ENCODE results near the gene FOXM1. TPM values are rescaled to one million over a fixed set of nuclear protein-coding genes. Genes with fewer than 3 reads are reported as not detected.
A peak's percentile ranks its signal among the peaks of the same experiment; 100 is the strongest.

FOXM1 gene
- total and polyA plus RNA-seq, 10 of the 15 experiments (the other 5 are each of a cell fraction or from before 2014, with no cell fraction given) = 15.1 to 63.2 (median 34.2) TPM

DNA sequence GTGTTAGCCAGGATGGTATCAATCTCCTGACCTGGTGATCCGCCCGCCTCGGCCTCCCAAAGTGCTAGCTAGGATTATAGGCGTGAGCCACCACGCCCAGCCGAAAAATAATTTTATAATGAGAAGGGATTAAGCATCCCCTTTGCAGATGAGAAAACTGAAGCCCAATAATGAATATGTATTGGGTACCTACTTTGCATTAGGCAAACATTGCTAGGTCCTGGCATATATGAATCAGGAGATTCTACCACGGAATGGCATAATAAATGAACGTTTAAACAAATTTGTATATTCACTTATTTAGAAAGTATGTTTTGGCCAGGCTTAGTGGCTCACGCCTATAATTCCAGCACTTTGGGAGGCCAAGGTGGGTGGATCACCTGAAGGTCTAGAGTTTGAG is 46.1 kb upstream of the FOXM1 start (continued):
- TF ChIP-seq, protein P1, sequence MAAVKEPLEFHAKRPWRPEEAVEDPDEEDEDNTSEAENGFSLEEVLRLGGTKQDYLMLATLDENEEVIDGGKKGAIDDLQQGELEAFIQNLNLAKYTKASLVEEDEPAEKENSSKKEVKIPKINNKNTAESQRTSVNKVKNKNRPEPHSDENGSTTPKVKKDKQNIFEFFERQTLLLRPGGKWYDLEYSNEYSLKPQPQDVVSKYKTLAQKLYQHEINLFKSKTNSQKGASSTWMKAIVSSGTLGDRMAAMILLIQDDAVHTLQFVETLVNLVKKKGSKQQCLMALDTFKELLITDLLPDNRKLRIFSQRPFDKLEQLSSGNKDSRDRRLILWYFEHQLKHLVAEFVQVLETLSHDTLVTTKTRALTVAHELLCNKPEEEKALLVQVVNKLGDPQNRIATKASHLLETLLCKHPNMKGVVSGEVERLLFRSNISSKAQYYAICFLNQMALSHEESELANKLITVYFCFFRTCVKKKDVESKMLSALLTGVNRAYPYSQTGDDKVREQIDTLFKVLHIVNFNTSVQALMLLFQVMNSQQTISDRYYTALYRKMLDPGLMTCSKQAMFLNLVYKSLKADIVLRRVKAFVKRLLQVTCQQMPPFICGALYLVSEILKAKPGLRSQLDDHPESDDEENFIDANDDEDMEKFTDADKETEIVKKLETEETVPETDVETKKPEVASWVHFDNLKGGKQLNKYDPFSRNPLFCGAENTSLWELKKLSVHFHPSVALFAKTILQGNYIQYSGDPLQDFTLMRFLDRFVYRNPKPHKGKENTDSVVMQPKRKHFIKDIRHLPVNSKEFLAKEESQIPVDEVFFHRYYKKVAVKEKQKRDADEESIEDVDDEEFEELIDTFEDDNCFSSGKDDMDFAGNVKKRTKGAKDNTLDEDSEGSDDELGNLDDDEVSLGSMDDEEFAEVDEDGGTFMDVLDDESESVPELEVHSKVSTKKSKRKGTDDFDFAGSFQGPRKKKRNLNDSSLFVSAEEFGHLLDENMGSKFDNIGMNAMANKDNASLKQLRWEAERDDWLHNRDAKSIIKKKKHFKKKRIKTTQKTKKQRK (IDR thresholded peaks at IDR 0.05; ENCODE audit: low read depth, low read length) = no peak
- TF ChIP-seq RUNX3 (IDR thresholded peaks at IDR 0.05; ENCODE audit: low read length) (no peak), SREBF1 (IDR thresholded peaks at IDR 0.05; ENCODE audit: low read length) (no peak)
- TF ChIP-seq, protein P2, sequence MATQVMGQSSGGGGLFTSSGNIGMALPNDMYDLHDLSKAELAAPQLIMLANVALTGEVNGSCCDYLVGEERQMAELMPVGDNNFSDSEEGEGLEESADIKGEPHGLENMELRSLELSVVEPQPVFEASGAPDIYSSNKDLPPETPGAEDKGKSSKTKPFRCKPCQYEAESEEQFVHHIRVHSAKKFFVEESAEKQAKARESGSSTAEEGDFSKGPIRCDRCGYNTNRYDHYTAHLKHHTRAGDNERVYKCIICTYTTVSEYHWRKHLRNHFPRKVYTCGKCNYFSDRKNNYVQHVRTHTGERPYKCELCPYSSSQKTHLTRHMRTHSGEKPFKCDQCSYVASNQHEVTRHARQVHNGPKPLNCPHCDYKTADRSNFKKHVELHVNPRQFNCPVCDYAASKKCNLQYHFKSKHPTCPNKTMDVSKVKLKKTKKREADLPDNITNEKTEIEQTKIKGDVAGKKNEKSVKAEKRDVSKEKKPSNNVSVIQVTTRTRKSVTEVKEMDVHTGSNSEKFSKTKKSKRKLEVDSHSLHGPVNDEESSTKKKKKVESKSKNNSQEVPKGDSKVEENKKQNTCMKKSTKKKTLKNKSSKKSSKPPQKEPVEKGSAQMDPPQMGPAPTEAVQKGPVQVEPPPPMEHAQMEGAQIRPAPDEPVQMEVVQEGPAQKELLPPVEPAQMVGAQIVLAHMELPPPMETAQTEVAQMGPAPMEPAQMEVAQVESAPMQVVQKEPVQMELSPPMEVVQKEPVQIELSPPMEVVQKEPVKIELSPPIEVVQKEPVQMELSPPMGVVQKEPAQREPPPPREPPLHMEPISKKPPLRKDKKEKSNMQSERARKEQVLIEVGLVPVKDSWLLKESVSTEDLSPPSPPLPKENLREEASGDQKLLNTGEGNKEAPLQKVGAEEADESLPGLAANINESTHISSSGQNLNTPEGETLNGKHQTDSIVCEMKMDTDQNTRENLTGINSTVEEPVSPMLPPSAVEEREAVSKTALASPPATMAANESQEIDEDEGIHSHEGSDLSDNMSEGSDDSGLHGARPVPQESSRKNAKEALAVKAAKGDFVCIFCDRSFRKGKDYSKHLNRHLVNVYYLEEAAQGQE (IDR thresholded peaks at IDR 0.05; ENCODE audit: low read depth, low read length) = no peak

DNA sequence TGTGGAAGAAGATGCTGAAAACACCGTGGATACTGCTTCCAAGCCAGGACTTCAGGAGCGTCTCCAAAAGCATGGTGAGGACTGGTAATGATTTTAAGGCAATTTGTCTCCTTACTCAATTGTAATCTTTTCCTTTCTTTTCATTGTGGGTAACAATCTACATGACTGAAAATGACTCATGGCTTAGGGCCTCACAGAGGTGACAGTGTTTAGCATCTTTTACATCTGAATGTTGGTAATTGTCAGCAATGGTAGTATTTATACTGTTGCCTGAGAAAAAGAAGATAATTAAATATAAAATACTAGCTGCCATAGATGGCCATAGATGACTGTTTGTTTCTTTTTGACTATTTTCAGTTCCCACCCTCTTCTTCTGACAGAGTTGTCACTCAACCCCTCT is 45.4 kb upstream of the FOXM1 start:
- H3K4me1 ChIP-seq (ENCODE audit: control insufficient read depth, insufficient read depth, low read length) = no peaks in the 10 kb centered on the region
- H4K20me1 ChIP-seq (ENCODE audit: control insufficient read depth, insufficient read depth) = no peaks in the 10 kb centered on the region
- no peak for ATAC-seq
- TF ChIP-seq, protein P3, sequence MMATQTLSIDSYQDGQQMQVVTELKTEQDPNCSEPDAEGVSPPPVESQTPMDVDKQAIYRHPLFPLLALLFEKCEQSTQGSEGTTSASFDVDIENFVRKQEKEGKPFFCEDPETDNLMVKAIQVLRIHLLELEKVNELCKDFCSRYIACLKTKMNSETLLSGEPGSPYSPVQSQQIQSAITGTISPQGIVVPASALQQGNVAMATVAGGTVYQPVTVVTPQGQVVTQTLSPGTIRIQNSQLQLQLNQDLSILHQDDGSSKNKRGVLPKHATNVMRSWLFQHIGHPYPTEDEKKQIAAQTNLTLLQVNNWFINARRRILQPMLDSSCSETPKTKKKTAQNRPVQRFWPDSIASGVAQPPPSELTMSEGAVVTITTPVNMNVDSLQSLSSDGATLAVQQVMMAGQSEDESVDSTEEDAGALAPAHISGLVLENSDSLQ (IDR thresholded peaks at IDR 0.05) = peak; percentile 56; the same call in 1 of the 2 replicates
- no peak for TF ChIP-seq TBL1XR1 (IDR thresholded peaks at IDR 0.05; ENCODE audit: low read depth, low read length)
- H3K27ac ChIP-seq (ENCODE audit: control insufficient read depth, insufficient read depth) = no peak overlapping the region
- WGBS (ENCODE audit: insufficient coverage, insufficient replicate concordance, low lambda C conversion rate, missing lambda C conversion rate) = 100% methylated on average over 2 of the region's 2 CpGs
- no peaks in the 10 kb centered on the region for H3K27me3 ChIP-seq (replicated peaks in 1 of 2; ENCODE audit: control insufficient read depth in 2 of 2, insufficient read depth in 2 of 2, low read length in 1 of 2)
- H2AFZ ChIP-seq (ENCODE audit: control insufficient read depth, low read depth, low read length) = no peak overlapping the region
- no TSS peak for BruUV-seq (replicated peaks)
- no peaks in the 10 kb centered on the region for H3K79me2 ChIP-seq (ENCODE audit: control insufficient read depth, insufficient read depth, low read length)
- H3K9me3 ChIP-seq (replicated peaks; ENCODE audit: control insufficient read depth, insufficient read depth, low read length) = no peaks in the 10 kb centered on the region
- no peak overlapping the region for H3K9ac ChIP-seq (ENCODE audit: control insufficient read depth, insufficient read depth, low read length)
- in situ Hi-C loops (cut with MboI) = no loop called here
- peaks cover 0 to 2% of the 10 kb centered on the region in 2 experiments; a peak in 1 of 4 replicates for H3K36me3 ChIP-seq (ENCODE audit: control insufficient read depth in 2 of 2, insufficient read depth in 2 of 2, low read length in 1 of 2)
- intact Hi-C loops (cut with micrococcal nuclease; ENCODE audit: unreplicated experiment) = no loop called here
- ChIA-PET CTCF (interaction anchor here (0.6 to 1.5 kb wide), 3 partner anchors 23 to 76 kb away, joined by 3 to 4 read pairs (median 3); no protein-coding TSS in a partner anchor), POLR2A (no interaction called here), SMC1A (ENCODE audit: uncharacterized antibody, unreplicated experiment) (no interaction called here), RAD21 (ENCODE audit: unreplicated experiment) (no interaction called here)
- DNase-seq (ENCODE audit: low read depth, low spot score) = no peak
- H3K4me2 ChIP-seq (ENCODE audit: control insufficient read depth, insufficient read depth) = no peak overlapping the region
- no peak overlapping the region for H3K4me3 ChIP-seq
- FAIRE-seq = no peak

Data from GM12878 (cell line).